BE2C (cell line): ENCODE results near the gene BMP8B.

Experiments used
- DNase-seq: peaks from one replicate; pipeline ENCODE4 v3.0.0-alpha.2; 2020
- H3K27me3 ChIP-seq: fragments of 250-450 bp; sonication (Bioruptor Pico); 2 replicates; pipeline ENCODE4 v1.5.1; 2020; ENCODE audit warnings: mild to moderate bottlenecking
- H3K36me3 ChIP-seq: fragments of 250-450 bp; sonication (Bioruptor Pico); 2 replicates; pipeline ENCODE4 v1.5.1; 2020; ENCODE audit warnings: mild to moderate bottlenecking
- H3K4me1 ChIP-seq: fragments of 250-450 bp; sonication (Bioruptor Pico); 2 replicates; pipeline ENCODE4 v1.5.1; 2020
- H3K4me3 ChIP-seq: 2 replicates; pipeline ENCODE4 v1.5.1; 2011; ENCODE audit warnings: low read depth, low read length
- H3K9me3 ChIP-seq: fragments of 250-450 bp; sonication (Bioruptor Pico); 2 replicates; pipeline ENCODE4 v1.5.1; 2020
- TF ChIP-seq, protein P1 (sequence below): IDR thresholded peaks from 2 replicates; pipeline ENCODE4 v1.5.1; 2012; ENCODE audit warnings: mild to moderate bottlenecking, low read depth, low read length

The BMP8B gene

DNA sequence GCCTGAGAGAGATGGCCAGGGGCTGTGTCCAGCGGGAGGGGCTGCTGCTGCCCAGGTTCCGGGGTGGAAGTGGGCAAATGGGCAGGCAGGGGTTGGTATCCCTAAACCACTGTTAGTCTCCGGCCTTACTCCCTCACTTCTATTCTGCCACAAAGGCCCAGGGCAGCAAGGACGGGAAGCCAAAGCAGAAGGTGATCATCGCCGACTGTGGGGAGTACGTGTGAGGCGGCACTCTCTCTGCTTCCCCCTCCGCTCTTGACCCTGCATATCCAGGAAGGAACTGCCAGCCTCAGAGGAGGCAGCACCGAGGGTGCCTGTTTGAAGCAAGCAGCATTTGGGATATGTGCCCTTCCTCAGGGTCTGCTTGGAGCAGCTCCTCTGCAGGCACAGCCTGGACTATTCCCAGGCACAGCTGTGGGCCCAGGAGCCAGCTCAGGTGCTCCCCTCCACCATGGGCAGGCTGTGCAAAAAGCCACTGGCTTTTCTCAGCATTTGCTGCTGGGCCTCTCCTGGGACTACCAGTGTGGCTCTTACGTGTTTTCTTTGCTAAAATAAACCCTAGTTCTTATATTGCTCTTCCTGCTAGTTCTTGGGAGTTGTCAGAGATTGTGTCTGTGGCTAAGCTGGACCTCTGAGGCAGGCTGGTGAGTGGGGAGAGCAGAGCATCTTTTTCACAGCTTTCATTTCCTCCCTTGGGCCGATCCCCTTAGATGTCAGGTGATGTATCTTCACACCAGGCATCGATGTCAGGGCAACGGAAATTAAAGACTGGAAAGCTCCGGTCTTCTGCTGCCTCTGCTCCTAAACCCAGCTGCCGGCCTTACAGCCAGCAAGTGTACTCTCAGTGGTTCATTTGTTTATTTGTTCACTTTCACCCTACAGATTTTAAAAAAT is 35.3 kb downstream of the BMP8B start:
- Histone ChIP-seq H3K9me3 (no peaks in the 10 kb centered on the region), H3K36me3 (peaks cover 18% of the 10 kb centered on the region), H3K4me3 (no peak overlapping the region), H3K27me3 (no peaks in the 10 kb centered on the region), H3K4me1 (no peaks in the 10 kb centered on the region)
- no peak for DNase-seq
- TF ChIP-seq, protein P1, sequence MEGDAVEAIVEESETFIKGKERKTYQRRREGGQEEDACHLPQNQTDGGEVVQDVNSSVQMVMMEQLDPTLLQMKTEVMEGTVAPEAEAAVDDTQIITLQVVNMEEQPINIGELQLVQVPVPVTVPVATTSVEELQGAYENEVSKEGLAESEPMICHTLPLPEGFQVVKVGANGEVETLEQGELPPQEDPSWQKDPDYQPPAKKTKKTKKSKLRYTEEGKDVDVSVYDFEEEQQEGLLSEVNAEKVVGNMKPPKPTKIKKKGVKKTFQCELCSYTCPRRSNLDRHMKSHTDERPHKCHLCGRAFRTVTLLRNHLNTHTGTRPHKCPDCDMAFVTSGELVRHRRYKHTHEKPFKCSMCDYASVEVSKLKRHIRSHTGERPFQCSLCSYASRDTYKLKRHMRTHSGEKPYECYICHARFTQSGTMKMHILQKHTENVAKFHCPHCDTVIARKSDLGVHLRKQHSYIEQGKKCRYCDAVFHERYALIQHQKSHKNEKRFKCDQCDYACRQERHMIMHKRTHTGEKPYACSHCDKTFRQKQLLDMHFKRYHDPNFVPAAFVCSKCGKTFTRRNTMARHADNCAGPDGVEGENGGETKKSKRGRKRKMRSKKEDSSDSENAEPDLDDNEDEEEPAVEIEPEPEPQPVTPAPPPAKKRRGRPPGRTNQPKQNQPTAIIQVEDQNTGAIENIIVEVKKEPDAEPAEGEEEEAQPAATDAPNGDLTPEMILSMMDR: no peak

DNA sequence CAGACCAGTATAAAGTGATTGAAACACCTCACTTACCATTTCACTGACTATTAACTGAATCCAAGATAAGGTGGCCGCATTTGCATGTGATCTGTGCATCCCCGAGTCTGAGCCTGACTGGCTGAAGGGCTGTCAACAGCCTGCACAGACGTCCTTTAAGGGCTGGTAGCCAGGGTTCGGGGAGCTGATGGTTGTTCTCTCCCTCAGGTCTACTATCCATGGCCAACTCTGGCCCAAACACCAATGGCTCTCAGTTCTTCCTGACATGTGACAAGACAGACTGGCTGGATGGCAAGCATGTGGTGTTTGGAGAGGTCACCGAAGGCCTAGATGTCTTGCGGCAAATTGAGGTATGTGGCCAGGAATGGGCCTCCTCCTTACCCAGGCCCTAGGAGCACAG is 36.0 kb downstream of the BMP8B start:
- no peaks in the 10 kb centered on the region for H3K4me1 ChIP-seq
- no peak for DNase-seq
- H3K27me3 ChIP-seq: no peaks in the 10 kb centered on the region
- H3K36me3 ChIP-seq: peaks cover 18% of the 10 kb centered on the region
- no peak overlapping the region for H3K4me3 ChIP-seq
- TF ChIP-seq, protein P1: no peak
- H3K9me3 ChIP-seq: no peaks in the 10 kb centered on the region

DNA sequence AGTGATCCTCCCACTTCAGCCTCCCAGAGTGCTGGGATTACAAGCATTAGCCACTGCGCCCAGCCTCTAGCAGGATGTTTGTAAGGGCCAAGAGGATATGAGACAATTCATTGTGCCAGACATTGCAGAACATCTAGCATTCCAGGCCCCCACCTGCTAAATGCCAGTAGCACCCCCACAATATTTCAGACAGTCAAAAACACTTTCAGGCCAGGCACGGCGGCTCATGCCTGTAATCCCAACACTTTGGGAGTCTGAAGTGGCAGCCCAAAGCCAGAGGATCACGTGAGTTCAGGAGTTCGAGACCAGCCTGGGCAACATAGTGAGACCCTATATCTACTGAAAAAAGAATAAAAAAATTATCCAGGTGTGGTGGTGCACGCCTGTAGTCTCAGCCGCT is 37.1 kb downstream of the BMP8B start:
- H3K4me3 ChIP-seq: no peak overlapping the region
- no peaks in the 10 kb centered on the region for H3K4me1 ChIP-seq
- no peaks in the 10 kb centered on the region for H3K9me3 ChIP-seq
- DNase-seq: no peak
- TF ChIP-seq, protein P1: no peak
- H3K27me3 ChIP-seq: no peaks in the 10 kb centered on the region
- peaks cover 18% of the 10 kb centered on the region for H3K36me3 ChIP-seq

DNA sequence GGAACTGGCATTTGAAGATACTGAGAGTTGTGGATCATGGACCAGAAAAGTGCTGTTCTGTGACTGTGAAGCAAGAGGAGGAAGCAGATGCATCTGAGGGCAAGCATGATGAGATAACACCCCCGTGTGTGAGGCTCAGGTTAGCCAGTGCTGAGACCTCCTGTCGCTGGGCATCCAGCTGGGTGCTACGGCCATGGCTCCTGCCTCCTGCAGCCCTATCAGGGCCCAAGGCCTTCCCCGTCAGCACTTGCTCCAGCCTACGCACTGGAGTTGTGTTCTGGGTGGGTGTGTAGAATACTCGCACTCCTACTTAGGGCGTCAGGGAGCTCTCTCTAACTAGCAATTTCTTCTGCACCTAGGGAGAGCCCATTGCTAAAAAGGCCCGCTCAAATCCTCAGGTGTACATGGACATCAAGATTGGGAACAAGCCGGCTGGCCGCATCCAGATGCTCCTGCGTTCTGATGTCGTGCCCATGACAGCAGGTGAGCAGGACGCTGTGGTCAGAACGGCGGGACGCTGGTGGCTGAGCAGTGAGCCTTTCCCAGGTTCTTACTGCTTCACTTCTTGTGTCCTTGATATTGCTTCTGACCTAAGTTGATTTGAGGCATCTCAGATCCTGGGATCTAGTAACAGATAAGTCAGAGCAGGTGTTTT is 43.5 kb downstream of the BMP8B start:
- Histone ChIP-seq H3K4me3 (no peak overlapping the region), H3K9me3 (no peaks in the 10 kb centered on the region), H3K27me3 (no peaks in the 10 kb centered on the region), H3K4me1 (no peaks in the 10 kb centered on the region), H3K36me3 (peaks cover 9% of the 10 kb centered on the region)
- TF ChIP-seq, protein P1: no peak
- DNase-seq: no peak

DNA sequence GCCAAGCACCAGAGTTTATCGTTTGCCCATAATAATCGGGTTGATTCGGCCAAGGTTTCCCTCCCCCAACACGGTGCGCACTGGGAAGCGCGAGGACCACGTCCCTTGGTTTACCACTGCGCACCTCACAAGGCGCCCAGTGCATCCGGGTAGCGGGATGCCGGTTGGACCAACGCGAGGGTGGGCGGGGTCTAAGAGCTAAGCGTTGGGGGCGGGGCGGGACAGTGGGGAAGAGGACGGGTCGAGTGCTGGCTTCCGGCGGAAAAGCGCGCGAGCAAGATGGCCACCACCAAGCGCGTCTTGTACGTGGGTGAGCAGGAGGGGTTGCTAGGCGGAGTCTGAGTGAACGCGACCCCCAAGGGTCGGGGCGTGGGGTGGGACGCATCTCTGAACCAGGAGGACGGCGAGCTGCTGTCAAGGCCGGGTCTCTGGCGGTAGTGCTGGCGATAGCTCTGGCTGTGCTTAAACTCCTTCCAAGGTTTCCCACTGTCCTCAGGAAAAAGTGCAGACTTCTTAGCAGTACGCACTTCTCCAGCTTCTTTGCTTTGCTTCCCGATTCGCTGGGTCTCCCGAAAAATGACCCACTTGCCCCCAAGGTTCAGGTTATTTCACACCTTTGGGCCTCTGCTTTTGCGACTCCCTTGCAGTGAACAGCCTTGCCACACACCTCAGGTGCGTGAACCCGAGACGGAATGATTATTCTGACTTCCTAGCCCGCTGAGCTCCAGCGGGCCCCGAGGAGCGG is 49.9 kb downstream of the BMP8B start, which contains the start of gene PPIE:
Gene PPIE, plus strand, starts transcription at position 261 of the 745 bp plus-strand sequence. Its CDS starts 19 bp downstream, at position 280.
- H3K36me3 ChIP-seq: peaks cover 4% of the 10 kb centered on the region; the same call in 1 of the 2 replicates

More for the DNA sequence above, 49.9 kb downstream of the BMP8B start, which contains the start of gene PPIE:
- TF ChIP-seq, protein P1: no peak
- H3K4me1 ChIP-seq: no peaks in the 10 kb centered on the region
- H3K4me3 ChIP-seq: peak within 1 kb of the TSS; percentile 87
- H3K9me3 ChIP-seq: no peaks in the 10 kb centered on the region
- peak; percentile 91 for DNase-seq
- no peaks in the 10 kb centered on the region for H3K27me3 ChIP-seq
